Activated T-cell treated with anti-CD3 and anti-CD28 coated beads for 24 hours (primary cell): Measurements from ENCODE around the gene PLCB2.
A peak's percentile ranks its signal among the peaks of the same experiment; 100 is the strongest.

Source experiments
- DNase-seq: peaks from one replicate; pipeline ENCODE4 v3.0.0-alpha.2; 2020; ENCODE audit warnings: low read depth

The PLCB2 gene

GRCh38 chr15:40250771-40251483 is 56.8 kb downstream of the PLCB2 start:
- DNase-seq: no peak

- DNase-seq: no peak
Measured at GRCh38 chr15:40250304-40250656, 57.5 kb downstream of the PLCB2 start.

- no peak for DNase-seq
Measured at GRCh38 chr15:40249477-40250303, 58.0 kb downstream of the PLCB2 start.

GRCh38 chr15:40248006-40248783 is 59.5 kb downstream of the PLCB2 start:
- no peak for DNase-seq

- DNase-seq: no peak
Measured at GRCh38 chr15:40247406-40247971, 60.2 kb downstream of the PLCB2 start.

- no peak for DNase-seq
Measured at GRCh38 chr15:40246496-40247280, 61.0 kb downstream of the PLCB2 start.

- no peak for DNase-seq
Measured at GRCh38 chr15:40245666-40246450, 61.9 kb downstream of the PLCB2 start.

GRCh38 chr15:40244961-40245523 is 62.7 kb downstream of the PLCB2 start:
- no peak for DNase-seq

- DNase-seq: no peak
Measured at GRCh38 chr15:40243126-40243810, 64.5 kb downstream of the PLCB2 start.

GRCh38 chr15:40242601-40243000 is 65.1 kb downstream of the PLCB2 start:
- DNase-seq: no peak

- no peak for DNase-seq
Measured at GRCh38 chr15:40242213-40242599, 65.5 kb downstream of the PLCB2 start.

- DNase-seq: no peak
Measured at GRCh38 chr15:40241269-40242212, 66.2 kb downstream of the PLCB2 start.

- DNase-seq: no peak
Measured at GRCh38 chr15:40240619-40241221, 67.0 kb downstream of the PLCB2 start.

- no peak for DNase-seq
Measured at GRCh38 chr15:40239693-40240618, 67.8 kb downstream of the PLCB2 start.

GRCh38 chr15:40239404-40239692 is 68.4 kb downstream of the PLCB2 start:
- no peak for DNase-seq

- peak; percentile 20 for DNase-seq
Measured at GRCh38 chr15:40238532-40239403, 69.0 kb downstream of the PLCB2 start, which contains the start of gene PAK6. Gene PAK6 (plus strand): TSS chr15:40239063. CDS start chr15:40264786, 25,723 bp downstream.
